ENCODE data around the gene PHF21B.

GRCh38 chr22:44942979-44943700 is 66.7 kb downstream of the PHF21B start:
- TF ChIP-seq CTCF (IDR thresholded peaks at IDR 0.05) (no peak), POLR2A (IDR thresholded peaks at IDR 0.05) (no peak)
